GM21786 (cell line): ENCODE measurements around the gene GOLGA3.
"Not testable (repeated sequence)": the region's sequence is repeated elsewhere in the genome, so short reads cannot be mapped to it uniquely, and the experiment has no call there.

Source experiments
- ATAC-seq: cut with Tn5 transposase; IDR thresholded peaks from one replicate; pipeline ENCODE4 v1.9.1; 2021; ENCODE audit not compliant: unreplicated experiment

Gene GOLGA3

GRCh38 chr12:132828706-132829534 lies at the start of gene GOLGA3:
Gene GOLGA3, minus strand, starts transcription at chr12:132828869. Its CDS starts 6,741 bp downstream, at chr12:132822128.
- ATAC-seq = peak; percentile 88

GRCh38 chr12:132874620-132875019 lies 46.0 kb upstream of the GOLGA3 start:
- ATAC-seq = not testable (repeated sequence)

GRCh38 chr12:132874175-132874574 lies 45.5 kb upstream of the GOLGA3 start:
- ATAC-seq = no peak

- ATAC-seq = no peak
These were observed 45.1 kb upstream of the GOLGA3 start for GRCh38 chr12:132873724-132874123.

GRCh38 chr12:132872975-132873421 lies 44.3 kb upstream of the GOLGA3 start:
- no peak for ATAC-seq

- no peak for ATAC-seq
These were observed 43.6 kb upstream of the GOLGA3 start for GRCh38 chr12:132872073-132872855.

- no peak for ATAC-seq
These were observed 40.9 kb upstream of the GOLGA3 start for GRCh38 chr12:132869551-132869950.

GRCh38 chr12:132866251-132866828 lies 37.7 kb upstream of the GOLGA3 start:
- ATAC-seq = no peak

GRCh38 chr12:132861558-132861957 lies 32.9 kb upstream of the GOLGA3 start:
- ATAC-seq = no peak

GRCh38 chr12:132858718-132859266 lies 30.1 kb upstream of the GOLGA3 start:
- ATAC-seq = no peak

GRCh38 chr12:132857019-132857418 lies 28.4 kb upstream of the GOLGA3 start:
- not testable (repeated sequence) for ATAC-seq

GRCh38 chr12:132856581-132856980 lies 27.9 kb upstream of the GOLGA3 start:
- no peak for ATAC-seq

- not testable (repeated sequence) for ATAC-seq
These were observed 26.5 kb upstream of the GOLGA3 start for GRCh38 chr12:132855211-132855610.

GRCh38 chr12:132853285-132854092 lies 24.8 kb upstream of the GOLGA3 start:
- ATAC-seq = no peak

- ATAC-seq = no peak
These were observed 23.8 kb upstream of the GOLGA3 start for GRCh38 chr12:132852496-132852895.

- no peak for ATAC-seq
These were observed 22.8 kb upstream of the GOLGA3 start for GRCh38 chr12:132851465-132851864.

- ATAC-seq = no peak
These were observed 21.6 kb upstream of the GOLGA3 start for GRCh38 chr12:132850291-132850690.

- ATAC-seq = no peak
These were observed 19.9 kb upstream of the GOLGA3 start for GRCh38 chr12:132848521-132848920.

- no peak for ATAC-seq
These were observed 19.0 kb upstream of the GOLGA3 start for GRCh38 chr12:132847363-132848356.
